ENCODE data around the gene TAPT1. TPM values are rescaled to one million over a fixed set of nuclear protein-coding genes. Genes with fewer than 3 reads are reported as not detected.
A peak's percentile ranks its signal among the peaks of the same experiment; 100 is the strongest.

The TAPT1 gene
- total RNA-seq, 1 experiment from 2014 or later, result 22.0 TPM

- no peak for TF ChIP-seq CTCF (IDR thresholded peaks at IDR 0.05; ENCODE audit: unreplicated experiment)
- no TSS peak for BruUV-seq (replicated peaks)
- ChIA-PET CTCF (interaction anchor here (0.7 to 5.0 kb wide), 6 partner anchors 8 to 1556 kb away, joined by 3 to 33 read pairs (median 4); no protein-coding TSS in a partner anchor), POLR2A (interaction anchor here (0.6 kb wide), 2 partner anchors 37 to 138 kb away, joined by 3 read pairs; no protein-coding TSS in a partner anchor)
- Mint-ChIP-seq H3K4me3 (ENCODE audit: unreplicated experiment) (no peak overlapping the region), H3K27ac (ENCODE audit: low read depth, unreplicated experiment) (peak overlapping the region; percentile 10), H3K36me3 (ENCODE audit: insufficient read depth, unreplicated experiment) (peaks cover 10% of the 10 kb centered on the region), H3K27me3 (ENCODE audit: insufficient read depth, unreplicated experiment) (no peaks in the 10 kb centered on the region), H3K9me3 (ENCODE audit: unreplicated experiment) (no peaks in the 10 kb centered on the region), H3K4me1 (ENCODE audit: insufficient read depth, unreplicated experiment) (peaks cover 6% of the 10 kb centered on the region)
- DNase-seq (ENCODE audit: unreplicated experiment), result no peak
- intact Hi-C loops (cut with micrococcal nuclease), result no loop called here
Measured at GRCh38 chr4:16206848-16207247, 19.4 kb downstream of the TAPT1 start.

- Mint-ChIP-seq H3K4me1 (ENCODE audit: insufficient read depth, unreplicated experiment) (peaks cover 6% of the 10 kb centered on the region), H3K27ac (ENCODE audit: low read depth, unreplicated experiment) (peak overlapping the region; percentile 10), H3K27me3 (ENCODE audit: insufficient read depth, unreplicated experiment) (no peaks in the 10 kb centered on the region), H3K9me3 (ENCODE audit: unreplicated experiment) (no peaks in the 10 kb centered on the region), H3K36me3 (ENCODE audit: insufficient read depth, unreplicated experiment) (peaks cover 10% of the 10 kb centered on the region), H3K4me3 (ENCODE audit: unreplicated experiment) (no peak overlapping the region)
- DNase-seq (ENCODE audit: unreplicated experiment), result no peak
- no peak for TF ChIP-seq CTCF (IDR thresholded peaks at IDR 0.05; ENCODE audit: unreplicated experiment)
- POLR2A ChIA-PET, result interaction anchor here (1.4 kb wide), 1 partner anchor 9 kb away, joined by 6 read pairs; no protein-coding TSS in a partner anchor
- no TSS peak for BruUV-seq (replicated peaks)
- CTCF ChIA-PET, result interaction anchor here (0.6 to 5.0 kb wide), 26 partner anchors 9 to 1124 kb away, joined by 3 to 33 read pairs (median 4); no protein-coding TSS in a partner anchor
- intact Hi-C loops (cut with micrococcal nuclease), result no loop called here
Measured at GRCh38 chr4:16206301-16206700, 20.0 kb downstream of the TAPT1 start.

DNA sequence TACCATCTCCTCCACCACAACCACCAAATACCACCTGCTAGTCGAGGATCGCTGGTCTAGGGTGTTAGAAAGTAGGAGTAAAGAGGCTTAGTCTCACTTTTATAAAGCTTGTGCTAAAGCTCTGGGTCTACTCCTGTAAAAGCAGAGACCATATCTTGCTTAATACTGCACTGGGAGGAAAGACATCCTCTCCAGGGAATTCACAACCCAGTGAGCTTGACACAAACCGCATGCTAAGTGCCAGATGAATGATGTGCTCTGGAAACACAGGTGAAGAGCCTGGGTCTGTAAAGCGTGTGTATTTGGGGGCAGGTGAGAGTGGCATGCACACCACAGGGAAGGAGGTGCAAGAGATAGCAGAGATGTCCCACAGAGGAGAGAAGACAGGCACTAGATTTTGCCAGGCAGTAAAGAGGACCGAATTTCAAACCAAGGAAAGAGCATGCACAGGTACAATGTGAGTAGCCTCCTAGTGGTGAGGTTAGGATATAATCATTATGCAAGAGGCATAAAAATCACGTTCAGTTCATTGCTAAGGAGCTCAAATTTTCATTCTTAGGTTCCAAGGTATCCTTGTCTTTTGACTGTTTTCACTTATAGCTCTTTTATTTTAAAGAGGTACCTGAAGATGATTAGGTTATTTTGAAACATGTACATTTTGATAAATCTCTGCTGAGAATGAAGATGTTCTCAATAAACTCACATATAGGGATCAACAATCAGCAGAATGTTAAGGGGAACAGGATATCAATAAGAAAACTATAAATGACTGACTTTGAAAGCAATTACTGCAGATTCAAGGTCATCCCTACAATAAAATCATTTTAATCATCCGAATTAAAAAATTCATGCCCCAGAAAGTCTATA is 20.7 kb downstream of the TAPT1 start:
- Mint-ChIP-seq H3K9me3 (ENCODE audit: unreplicated experiment) (no peaks in the 10 kb centered on the region), H3K36me3 (ENCODE audit: insufficient read depth, unreplicated experiment) (peaks cover 10% of the 10 kb centered on the region), H3K4me3 (ENCODE audit: unreplicated experiment) (no peak overlapping the region), H3K4me1 (ENCODE audit: insufficient read depth, unreplicated experiment) (peaks cover 6% of the 10 kb centered on the region), H3K27ac (ENCODE audit: low read depth, unreplicated experiment) (no peak overlapping the region), H3K27me3 (ENCODE audit: insufficient read depth, unreplicated experiment) (no peaks in the 10 kb centered on the region)
- no TSS peak for BruUV-seq (replicated peaks)
- intact Hi-C loops (cut with micrococcal nuclease), result no loop called here
- ChIA-PET CTCF (interaction anchor here (0.6 to 5.0 kb wide), 28 partner anchors 9 to 1125 kb away, joined by 3 to 33 read pairs (median 4); no protein-coding TSS in a partner anchor), POLR2A (interaction anchor here (0.9 to 1.4 kb wide), 3 partner anchors 9 to 23 kb away, joined by 3 to 6 read pairs (median 5); no protein-coding TSS in a partner anchor)
- peak; percentile 37 for DNase-seq (ENCODE audit: unreplicated experiment)
- TF ChIP-seq CTCF (IDR thresholded peaks at IDR 0.05; ENCODE audit: unreplicated experiment), result peak; percentile 49

GRCh38 chr4:16204505-16204904 is 21.8 kb downstream of the TAPT1 start:
- Mint-ChIP-seq H3K4me3 (ENCODE audit: unreplicated experiment) (no peak overlapping the region), H3K27me3 (ENCODE audit: insufficient read depth, unreplicated experiment) (no peaks in the 10 kb centered on the region), H3K9me3 (ENCODE audit: unreplicated experiment) (no peaks in the 10 kb centered on the region), H3K27ac (ENCODE audit: low read depth, unreplicated experiment) (no peak overlapping the region), H3K4me1 (ENCODE audit: insufficient read depth, unreplicated experiment) (peaks cover 6% of the 10 kb centered on the region), H3K36me3 (ENCODE audit: insufficient read depth, unreplicated experiment) (peaks cover 10% of the 10 kb centered on the region)
- intact Hi-C loops (cut with micrococcal nuclease), result no loop called here
- no peak for DNase-seq (ENCODE audit: unreplicated experiment)
- ChIA-PET CTCF (interaction anchor here (0.8 kb wide), 1 partner anchor 177 kb away, joined by 4 read pairs; no protein-coding TSS in a partner anchor), POLR2A (no interaction called here)
- no peak for TF ChIP-seq CTCF (IDR thresholded peaks at IDR 0.05; ENCODE audit: unreplicated experiment)
- no TSS peak for BruUV-seq (replicated peaks)
